ENCODE results near the gene FAM107B.

GRCh38 chr10:14527134-14527844, 247.4 kb downstream of the FAM107B start:
- TF ChIP-seq EP300 (IDR thresholded peaks at IDR 0.05) (no peak), CTCF (IDR thresholded peaks at IDR 0.05) (no peak), POLR2A (IDR thresholded peaks at IDR 0.05) (no peak)

Measured in gastroesophageal sphincter (tissue), 3 donors.